GM18508 (cell line): ENCODE measurements around the gene GAS2L1.

Source experiments
- ATAC-seq: cut with Tn5 transposase; IDR thresholded peaks from one replicate; pipeline ENCODE4 v1.9.1; 2021; ENCODE audit warnings: moderate number of reproducible peaks; ENCODE audit not compliant: insufficient read depth, unreplicated experiment

The GAS2L1 gene

DNA sequence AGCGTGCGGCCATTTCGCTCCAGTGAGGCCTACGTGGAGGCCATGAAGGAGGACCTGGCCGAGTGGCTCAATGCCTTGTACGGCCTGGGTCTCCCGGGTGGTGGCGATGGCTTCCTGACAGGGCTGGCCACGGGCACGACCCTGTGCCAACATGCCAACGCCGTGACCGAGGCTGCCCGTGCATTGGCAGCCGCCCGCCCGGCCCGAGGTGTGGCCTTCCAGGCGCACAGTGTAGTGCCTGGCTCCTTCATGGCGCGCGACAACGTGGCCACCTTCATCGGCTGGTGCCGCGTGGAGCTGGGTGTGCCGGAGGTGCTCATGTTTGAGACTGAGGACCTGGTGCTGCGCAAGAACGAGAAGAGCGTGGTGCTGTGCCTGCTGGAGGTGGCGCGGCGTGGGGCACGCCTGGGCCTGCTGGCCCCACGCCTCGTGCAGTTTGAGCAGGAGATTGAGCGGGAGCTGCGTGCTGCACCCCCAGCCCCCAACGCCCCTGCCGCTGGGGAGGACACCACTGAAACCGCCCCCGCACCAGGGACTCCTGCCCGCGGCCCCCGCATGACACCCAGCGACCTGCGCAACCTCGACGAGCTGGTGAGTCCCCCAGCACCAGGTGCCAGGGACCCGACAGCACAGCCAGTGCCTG, 1.8 kb downstream of the GAS2L1 start:
- ATAC-seq, result no peak

DNA sequence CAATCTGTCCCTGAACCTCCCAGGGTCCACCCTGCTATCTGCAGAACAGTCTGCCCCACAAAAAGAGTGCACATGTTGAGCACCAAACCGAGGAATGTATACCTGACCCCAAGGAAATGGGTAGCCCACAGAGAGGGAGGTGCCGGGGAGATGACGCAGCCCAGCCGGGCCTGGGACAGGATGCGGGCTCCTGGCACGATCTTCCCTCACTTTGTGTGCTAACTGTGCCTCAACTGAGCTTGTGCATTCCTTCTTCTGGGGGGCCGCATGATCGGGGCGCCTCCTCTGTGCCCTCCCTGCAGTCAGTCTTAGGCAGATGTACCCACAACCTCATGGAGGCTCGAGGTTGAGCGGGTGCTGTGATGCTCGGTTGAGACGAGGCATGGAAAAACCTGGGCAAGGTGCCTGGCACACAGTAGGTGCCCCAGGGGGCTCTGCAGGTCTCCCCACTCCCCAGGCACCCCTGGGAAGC, 2.4 kb downstream of the GAS2L1 start:
- ATAC-seq, result no peak

DNA sequence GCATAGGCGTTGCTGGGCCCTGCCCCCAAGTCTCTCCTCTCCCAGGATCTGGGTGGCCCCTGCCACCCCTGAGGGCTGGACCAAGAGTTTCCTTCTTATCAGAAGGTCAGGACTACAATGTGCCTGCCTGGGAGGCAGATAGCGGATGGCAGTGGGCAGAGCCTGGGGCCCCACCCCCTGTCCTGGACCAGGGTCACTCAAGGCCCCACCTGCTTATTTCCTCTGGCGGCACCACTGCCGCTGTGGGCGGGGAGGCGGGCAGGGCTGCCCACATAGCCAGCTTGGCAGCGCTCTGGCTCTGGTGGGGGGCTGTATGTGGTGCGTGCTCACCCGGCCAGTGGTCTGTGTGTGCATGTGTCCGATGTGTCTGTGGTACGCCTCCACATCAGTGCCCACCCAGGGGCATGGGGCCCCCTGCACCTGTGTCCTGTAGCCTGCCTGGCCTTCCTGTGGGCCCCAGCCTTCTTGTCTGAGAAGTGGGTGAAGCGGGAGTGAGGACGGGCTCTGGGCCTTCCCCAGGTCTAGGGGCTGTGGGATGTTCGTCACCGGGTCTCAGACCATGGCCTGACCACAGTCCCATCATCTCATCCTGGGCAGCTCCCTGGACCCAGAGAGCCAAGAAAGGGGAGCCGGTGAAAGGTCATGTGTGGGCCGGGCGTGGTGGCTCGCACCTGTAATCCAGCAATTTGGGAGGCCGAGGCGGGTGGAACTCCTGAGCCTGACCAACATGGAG, 3.0 kb downstream of the GAS2L1 start:
- no peak for ATAC-seq

DNA sequence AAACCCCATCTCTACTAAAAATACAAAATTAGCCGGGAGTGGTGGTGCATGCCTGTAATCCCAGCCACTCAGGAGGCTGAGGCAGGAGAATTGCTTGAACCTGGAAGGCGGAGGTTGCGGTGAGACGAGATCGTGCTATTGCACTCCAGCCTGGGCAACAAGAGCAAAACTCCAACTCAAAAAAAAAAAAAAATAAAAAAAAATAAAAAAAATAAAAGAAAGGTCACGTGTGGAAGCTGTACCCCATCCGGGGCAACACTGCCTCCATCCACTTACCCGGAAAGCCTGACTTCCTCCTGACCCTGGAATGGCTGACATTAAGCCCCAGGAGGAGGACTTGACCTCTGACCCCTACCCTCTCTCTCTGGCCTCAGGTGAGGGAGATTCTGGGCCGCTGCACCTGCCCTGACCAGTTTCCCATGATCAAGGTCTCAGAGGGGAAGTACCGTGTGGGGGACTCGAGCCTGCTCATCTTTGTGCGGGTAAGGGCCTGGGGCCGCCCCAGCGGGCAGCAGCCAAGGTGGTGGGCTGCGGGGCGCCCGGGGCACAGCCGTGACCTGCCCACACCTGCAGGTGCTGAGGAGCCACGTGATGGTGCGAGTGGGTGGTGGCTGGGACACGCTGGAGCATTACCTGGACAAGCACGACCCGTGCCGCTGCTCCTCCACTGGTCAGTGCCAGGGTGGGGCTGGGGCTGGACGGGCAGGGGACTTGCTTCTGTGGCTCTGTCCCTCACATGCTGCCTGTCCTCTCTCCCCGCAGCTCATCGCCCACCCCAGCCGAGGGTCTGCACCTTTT, 3.8 kb downstream of the GAS2L1 start:
- no peak for ATAC-seq

DNA sequence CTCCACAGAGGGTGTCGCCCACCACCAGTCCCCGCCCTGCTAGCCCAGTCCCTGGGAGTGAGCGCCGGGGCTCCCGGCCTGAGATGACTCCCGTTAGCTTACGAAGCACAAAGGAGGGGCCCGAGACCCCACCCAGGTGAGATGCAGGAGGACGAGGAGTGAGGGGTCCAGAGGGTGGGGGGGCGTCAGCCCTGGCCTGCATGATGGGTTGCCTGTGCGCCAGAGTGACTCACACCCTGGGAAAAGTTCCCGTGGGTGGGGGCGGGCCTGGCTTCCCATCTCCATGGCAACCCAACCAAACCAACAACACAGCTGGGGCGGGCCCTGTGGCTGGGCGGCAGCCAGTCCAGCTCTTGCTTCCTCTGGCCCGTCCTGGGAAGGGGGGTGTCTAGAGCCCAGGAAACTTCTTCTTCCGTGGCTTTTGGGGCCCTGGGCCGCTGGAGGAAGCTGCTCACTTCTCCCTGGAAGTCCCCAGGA, 4.5 kb downstream of the GAS2L1 start:
- no peak for ATAC-seq

DNA sequence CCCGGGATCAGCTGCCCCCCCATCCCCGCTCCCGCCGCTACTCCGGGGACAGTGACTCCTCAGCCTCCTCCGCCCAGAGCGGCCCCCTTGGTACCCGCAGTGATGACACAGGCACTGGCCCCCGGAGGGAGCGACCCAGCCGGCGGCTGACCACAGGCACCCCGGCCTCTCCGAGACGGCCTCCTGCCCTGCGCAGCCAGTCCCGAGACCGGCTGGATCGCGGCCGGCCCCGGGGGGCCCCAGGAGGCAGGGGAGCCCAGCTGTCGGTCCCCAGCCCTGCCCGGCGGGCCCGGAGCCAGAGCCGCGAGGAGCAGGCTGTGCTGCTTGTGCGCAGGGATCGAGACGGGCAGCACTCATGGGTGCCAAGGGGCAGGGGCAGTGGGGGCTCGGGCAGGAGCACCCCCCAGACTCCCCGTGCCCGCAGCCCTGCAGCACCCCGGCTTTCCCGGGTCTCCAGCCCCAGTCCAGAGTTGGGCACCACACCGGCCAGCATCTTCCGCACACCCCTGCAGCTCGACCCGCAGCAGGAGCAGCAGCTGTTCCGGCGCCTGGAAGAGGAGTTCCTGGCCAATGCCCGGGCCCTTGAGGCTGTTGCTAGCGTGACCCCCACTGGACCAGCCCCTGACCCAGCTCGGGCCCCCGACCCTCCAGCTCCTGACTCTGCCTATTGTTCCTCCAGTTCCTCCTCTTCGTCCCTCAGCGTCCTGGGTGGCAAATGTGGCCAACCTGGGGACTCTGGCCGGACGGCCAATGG, 5.2 kb downstream of the GAS2L1 start:
- no peak for ATAC-seq

DNA sequence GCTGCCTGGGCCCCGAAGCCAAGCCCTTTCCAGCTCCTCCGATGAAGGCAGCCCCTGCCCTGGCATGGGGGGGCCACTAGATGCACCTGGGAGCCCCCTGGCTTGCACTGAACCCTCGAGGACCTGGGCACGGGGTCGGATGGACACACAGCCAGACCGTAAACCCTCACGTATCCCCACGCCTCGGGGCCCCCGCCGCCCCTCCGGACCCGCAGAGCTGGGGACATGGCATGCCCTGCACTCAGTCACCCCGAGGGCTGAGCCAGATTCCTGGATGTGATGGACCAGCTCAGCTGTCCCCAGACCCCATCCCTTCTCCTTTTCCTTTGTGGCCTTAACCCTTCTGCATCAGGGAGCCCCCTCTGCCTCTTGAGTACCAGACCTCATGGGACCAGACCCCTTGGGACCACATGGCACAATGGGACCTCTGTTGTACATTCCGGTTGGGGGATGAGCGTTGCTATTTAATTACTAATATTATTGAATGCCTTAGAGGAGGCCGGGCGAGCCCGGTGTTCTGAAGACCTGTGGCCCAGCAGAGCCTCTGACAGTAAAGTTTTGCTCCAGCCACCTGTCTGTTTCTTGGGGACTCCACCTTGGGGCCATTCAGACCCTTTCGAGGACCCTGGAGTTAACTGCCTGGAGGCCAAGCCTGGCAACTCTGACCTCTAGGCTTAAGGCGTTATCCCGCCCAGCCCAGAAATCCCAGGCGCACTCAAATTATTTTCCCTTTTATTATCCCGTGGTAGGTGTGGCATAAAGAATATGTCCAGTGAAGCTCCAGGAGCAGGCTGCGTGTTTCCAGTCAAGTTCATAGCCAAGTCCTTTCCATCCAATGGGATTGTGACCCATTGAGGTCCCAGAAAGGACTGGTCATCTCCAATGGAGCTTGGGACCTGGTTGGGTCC, 6.0 kb downstream of the GAS2L1 start:
- ATAC-seq, result no peak

DNA sequence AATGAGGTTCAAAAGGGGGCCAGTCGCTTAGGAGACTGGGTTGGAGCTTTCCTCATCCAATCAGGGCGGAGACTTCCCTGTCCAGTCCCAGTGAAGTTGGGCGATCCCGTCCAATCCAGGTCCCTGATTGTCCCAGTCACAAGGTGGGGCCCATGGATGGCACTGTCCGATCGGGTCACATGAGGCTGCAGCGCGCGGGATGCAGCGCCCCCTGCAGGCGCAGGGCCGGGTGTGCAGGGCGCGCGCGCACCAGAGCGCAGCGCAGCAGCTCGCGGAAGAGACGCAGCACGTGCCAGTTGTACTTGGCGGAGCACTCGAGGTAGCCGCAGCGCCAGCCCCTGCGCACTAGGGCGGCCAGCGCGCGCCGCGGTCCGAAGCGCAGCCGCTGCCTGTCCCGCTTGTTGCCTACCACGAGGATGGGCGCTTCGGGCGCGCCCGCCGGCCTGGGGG, 6.7 kb downstream of the GAS2L1 start:
- ATAC-seq, result no peak

DNA sequence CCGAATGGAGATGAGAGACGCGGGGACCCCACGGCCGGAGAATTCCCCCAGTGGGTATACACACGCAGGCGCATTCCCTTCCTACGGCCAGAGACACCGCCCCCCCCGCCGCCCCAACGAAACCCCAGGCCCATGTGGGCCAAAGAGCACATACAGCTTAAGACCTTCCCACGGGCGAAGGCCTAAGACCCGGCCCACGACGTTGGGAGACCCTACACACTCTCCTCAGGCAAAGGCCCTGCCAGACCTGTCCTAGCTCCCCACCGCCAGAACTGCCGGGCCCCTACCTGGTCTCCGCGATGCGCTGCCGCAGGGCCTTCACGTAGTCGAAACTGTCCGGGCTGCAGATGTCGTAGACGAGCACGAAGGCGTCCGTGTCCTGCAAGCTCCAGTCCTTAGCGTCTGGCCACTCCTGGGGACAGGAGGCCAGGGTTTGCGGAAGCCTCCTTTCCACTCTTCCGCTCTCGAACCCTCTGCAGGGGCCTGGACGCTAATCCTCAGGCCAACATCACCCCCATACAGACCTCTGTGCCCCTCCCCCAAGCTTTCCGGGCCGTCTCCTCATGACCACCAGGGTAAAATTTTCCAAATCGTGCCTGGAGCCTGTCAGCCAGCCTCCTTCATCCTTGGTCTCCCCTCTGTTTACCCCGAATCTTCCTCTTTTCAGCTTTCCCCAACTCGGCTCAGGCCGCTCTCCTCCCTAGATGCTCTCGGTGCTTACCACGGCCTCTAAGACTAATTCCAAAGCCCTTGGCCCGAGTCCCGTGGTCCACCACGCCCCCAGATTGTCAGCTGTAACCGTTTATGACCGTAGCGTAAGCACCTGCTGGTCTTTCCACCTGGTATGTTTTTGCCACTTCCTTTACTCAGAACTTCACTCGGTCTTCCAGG, 7.4 kb downstream of the GAS2L1 start:
- ATAC-seq, result no peak

DNA sequence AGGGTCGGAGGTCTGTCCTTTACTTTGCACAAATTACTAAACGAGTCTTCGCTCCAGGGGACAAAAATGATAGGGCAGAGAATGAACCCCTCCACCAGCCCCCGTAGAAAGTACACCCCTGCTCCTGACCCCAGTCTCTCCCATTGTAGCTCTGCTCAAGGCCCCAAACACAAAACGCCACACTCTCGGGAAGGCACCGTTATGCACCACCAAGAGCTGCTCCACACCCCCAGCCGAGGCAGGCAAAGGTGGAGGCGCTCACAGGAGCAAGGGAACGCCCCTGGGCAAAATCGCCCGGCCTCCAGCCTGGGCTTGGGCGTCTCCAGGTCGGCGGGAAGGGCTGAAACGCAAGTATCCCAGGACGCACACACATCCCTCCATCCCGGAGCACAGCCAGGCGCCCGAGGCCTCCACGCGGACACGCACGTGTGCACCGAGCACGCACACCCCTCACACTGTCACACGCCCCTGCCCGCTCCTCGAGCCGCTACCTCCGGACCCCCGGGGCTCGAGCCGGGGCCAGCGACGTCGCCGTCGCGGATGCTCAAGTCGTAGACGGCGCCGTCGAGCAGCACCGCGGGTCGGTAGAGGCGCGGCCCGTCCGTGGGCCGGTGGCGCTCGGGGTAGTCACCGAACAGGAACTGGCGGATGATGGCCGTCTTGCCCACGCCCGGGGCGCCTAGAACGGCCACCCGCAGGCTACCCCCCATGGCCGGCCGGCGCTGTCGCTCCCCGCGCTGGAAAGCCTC, 8.3 kb downstream of the GAS2L1 start:
- no peak for ATAC-seq

DNA sequence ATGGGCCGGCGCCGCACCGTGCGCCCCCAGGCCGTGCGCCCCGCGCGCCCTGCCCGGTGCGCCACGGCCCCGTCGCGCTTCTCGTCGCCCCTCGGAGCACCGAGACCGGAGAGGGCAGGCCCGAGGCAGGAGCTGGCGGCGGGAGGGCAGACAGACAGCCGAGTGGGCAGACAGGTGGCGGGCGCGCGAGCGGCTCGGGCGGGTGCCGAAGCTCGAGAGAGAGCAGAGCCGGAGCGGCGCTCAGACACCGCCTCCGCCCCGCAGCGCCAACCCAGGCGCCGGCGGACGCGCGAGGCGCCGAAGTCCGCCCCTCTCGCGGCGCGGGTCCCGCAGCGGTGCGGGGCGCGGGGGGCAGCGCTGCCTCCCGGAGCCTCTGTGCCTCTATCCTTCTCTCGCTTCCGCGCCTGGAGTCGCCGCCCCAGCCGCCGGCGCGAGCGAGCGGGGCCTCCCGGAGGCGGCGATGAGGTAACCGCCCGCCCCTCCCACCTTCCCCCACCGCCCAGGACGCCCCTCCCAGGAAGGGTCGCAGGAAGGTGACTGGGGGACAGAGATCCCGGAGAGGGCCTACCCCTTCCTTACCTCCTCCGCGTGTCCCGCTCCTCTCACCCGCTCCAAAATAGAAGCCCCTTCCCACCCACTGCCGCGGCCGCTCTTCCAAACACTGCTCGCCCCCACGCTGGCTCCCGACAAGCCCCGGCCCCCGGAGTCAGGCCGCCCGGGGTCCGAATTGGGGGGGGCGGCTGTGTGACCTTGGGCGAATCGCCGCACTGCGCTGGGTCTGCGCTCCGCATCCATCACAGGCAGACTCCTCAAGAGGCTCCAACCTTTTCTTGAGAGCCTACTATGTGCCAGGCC, 9.1 kb downstream of the GAS2L1 start, which contains the start of gene RASL10A:
Gene RASL10A, minus strand, starts transcription at position 412 of the 855 bp plus-strand sequence. CDS start 451 bp downstream, outside the sequence.
- no peak for ATAC-seq

DNA sequence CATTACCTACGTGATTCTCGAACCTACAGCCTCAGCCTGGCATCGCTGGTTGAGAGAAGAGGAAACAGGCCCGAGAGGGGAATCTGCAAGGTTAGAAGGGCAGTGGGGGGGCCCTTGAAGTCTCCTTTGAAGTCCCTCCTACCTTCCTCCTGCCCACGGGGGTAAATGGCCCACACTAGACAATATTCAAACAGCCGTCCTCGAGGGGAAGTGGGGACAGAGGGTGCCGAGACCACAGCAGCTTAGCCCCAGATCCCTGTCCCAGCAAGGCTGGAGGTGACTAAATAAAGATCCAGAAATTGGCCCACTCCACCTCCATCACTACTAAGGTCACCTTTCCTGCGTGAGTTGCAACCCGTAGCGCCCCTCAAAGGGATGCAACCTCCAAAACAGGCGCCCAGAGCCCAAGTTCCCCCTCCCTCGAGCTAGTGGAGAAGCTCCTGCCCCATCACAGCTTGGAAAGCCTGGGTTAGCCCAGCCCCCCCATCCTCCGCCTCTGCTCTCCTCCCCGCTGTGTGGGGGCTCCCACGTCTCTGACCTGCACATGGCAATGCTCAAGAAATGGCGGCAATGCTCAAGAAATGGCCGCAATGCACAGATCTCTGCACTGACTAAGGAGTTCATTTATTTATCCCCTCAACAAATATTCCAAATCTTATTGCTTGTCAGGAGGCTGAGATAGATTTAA, 9.8 kb downstream of the GAS2L1 start:
- ATAC-seq, result no peak

DNA sequence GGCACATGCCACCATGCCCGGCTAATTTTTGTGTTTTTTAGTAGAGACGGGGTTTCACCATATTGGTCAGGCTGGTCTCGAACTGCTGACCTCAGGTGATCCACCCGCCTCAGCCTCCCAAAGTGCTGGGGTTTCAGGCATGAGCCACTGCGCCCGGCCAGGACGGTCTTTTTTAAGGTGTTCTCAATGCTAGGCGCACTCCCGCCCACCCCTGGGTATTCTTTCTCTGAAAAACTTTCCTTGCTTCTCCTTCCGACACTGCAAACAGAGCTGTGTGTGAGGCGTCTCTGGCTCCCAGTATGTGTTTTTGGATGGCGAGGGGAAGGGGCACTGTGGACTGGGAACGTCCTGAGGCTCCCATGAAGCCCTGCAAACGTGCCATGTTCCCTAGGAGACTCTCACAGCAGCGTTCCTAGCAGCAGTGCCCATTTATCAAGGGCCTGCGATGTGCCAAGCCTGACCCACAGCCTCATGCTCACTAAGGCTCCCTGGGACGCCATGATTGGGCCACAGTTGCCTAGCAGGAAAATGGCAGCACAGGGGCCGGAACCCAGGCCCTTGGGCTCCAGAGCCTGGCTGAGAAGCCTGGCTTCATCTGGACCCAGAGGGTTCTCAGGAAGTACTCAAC, 11.5 kb downstream of the GAS2L1 start:
- no peak for ATAC-seq

DNA sequence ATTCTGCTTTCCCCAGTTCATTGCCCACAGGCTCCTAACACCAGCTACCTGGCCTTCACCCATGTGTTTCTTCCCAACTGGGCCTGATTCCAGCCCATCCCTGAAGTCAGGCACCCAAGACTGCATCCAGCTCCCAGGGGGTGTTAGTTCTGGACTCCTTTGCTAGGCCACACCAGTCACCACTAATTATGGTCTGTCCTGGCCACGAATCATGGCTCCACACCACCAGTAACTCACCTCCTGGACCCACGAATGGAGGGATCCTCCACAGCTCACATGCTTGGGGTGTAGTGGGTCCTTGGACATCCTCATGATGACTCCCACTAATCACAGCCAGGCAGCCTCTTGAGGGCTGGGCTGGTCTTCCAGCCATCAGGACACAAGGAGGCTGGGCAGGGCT, 12.6 kb downstream of the GAS2L1 start:
- no peak for ATAC-seq

DNA sequence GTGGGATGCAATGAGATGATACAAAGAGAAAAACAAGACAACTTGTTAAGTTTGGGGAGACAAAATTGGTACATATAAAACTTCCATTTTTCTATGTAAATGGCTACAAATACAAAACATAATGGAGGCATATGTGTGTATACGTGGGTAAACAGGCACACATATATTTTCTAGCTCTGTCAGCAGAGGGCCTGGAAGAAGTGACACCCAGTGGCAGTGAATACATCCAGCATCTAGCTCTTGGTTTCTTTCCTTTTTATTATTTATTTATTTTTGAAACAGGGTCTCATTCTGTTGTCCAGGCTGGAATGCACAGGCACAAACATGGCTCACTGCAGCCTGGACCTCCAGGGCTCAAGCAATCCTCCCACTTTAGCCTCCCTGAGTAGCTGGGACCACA, 14.1 kb downstream of the GAS2L1 start:
- ATAC-seq, result no peak

DNA sequence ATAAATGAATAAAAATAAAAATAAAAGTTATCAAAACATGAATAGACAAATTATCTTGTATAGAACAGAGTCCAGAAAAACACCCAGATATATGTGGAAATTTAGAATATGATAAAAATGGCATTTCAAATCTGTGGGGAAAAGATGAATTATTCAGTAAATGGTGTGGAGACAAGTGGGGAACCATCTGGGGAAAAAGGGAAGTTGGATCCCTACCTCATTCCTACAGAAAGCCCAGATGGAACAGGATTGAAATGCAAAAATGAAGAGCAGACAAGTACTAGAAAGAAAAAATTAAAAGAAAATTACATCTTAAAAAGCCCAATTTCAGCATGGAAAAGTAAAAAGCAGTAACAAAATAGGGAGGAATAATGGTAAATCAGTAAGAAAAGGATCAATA, 17.2 kb downstream of the GAS2L1 start:
- ATAC-seq, result no peak
